Endothelial cell of umbilical vein (primary cell): ENCODE results near the gene ATP8A2. TPM values are rescaled to one million over a fixed set of nuclear protein-coding genes. Genes with fewer than 3 reads are reported as not detected.

Experiments used
- BruUV-seq: library from RNA; stranded (reverse); fragments of 400-500 nt; replicated peaks from 2 replicates; lab custom pipeline; 2021; lab: Mats Ljungman, UMichigan
- CTCF ChIA-PET: fragments of 300-600, 350-600 bp; sonication (Branson Sonifier 250); formaldehyde crosslinking; loops from one replicate; lab custom pipeline; 2021; ENCODE audit warnings: antibody characterized with exemption, inconsistent platforms; lab: Charles Lee
- POLR2A ChIA-PET: fragments of 300-600, 350-600 bp; sonication (Branson Sonifier 250); formaldehyde crosslinking; loops from one replicate; lab custom pipeline; 2021; ENCODE audit warnings: antibody characterized with exemption, inconsistent platforms; lab: Charles Lee
- DNase-seq: peaks from one replicate; pipeline ENCODE4 v3.0.0-alpha.2; 2011; ENCODE audit warnings: low read depth, low spot score
- FAIRE-seq: peaks from 2 replicates; lab custom pipeline; 2011; peaks lifted over from hg19 to GRCh38; lab: Jason Lieb, UNC
- H2AFZ ChIP-seq: 2 replicates; pipeline ENCODE4 v1.6.0; 2012; ENCODE audit warnings: low read depth, low read length, control low read depth, inconsistent platforms
- H3K27ac ChIP-seq: 2 replicates; pipeline ENCODE4 v1.5.1; 2011; ENCODE audit warnings: low read depth, mild to moderate bottlenecking, control low read depth, low read length, moderate library complexity; ENCODE audit not compliant: insufficient read depth
- H3K27me3 ChIP-seq, 2 experiments: 2 replicates each; pipeline versions ENCODE4 v1.6.0 to v1.6.1; 2011; ENCODE audit warnings: low read length in 2 of 2, mixed read lengths in 1 of 2; ENCODE audit not compliant: control insufficient read depth in 2 of 2, insufficient read depth in 2 of 2
- H3K36me3 ChIP-seq, 2 experiments: 2 replicates in 1 of 2; 3 replicates in 1 of 2; pipeline ENCODE4 v1.5.1; 2011; ENCODE audit warnings: low read length in 2 of 2, mild to moderate bottlenecking in 1 of 2, moderate library complexity in 1 of 2; ENCODE audit not compliant: control insufficient read depth in 2 of 2, insufficient read depth in 2 of 2; ENCODE audit errors: extremely low read depth in 1 of 2
- H3K4me1 ChIP-seq: 3 replicates; pipeline ENCODE4 v1.5.1; 2011; ENCODE audit warnings: mild to moderate bottlenecking, low read length; ENCODE audit not compliant: control insufficient read depth, insufficient read depth; ENCODE audit errors: extremely low read depth
- H3K4me2 ChIP-seq: 2 replicates; pipeline ENCODE4 v1.6.1; 2011; ENCODE audit warnings: low read length, control low read depth, mixed read lengths; ENCODE audit not compliant: insufficient read depth
- H3K4me3 ChIP-seq, 3 experiments: fragments of 200-600 bp in 1 of 3; sonication (generic), shearing (Covaris generic) in 1 of 3; replicated peaks in 1 of 3; 2 replicates each; pipeline ENCODE4 v1.5.1; 2011 to 2016; ENCODE audit warnings: control low read depth in 3 of 3, low read length in 3 of 3, mild to moderate bottlenecking in 2 of 3, inconsistent platforms in 1 of 3, low read depth in 1 of 3, moderate library complexity in 1 of 3; ENCODE audit not compliant: insufficient read depth in 1 of 3
- H3K79me2 ChIP-seq: 2 replicates; pipeline ENCODE4 v1.6.0; 2012; ENCODE audit warnings: low read length, inconsistent platforms; ENCODE audit not compliant: control insufficient read depth, insufficient read depth
- H3K9ac ChIP-seq: replicated peaks from 2 replicates; pipeline ENCODE3; 2011; ENCODE audit warnings: low read length, control low read depth; ENCODE audit not compliant: insufficient read depth; ENCODE audit errors: extremely low read depth
- H3K9me1 ChIP-seq: replicated peaks from 3 replicates; pipeline ENCODE4 v1.6.0; 2011; ENCODE audit warnings: mild to moderate bottlenecking, low read length; ENCODE audit not compliant: control insufficient read depth, insufficient read depth; ENCODE audit errors: extremely low read depth
- H3K9me3 ChIP-seq: replicated peaks from 2 replicates; pipeline ENCODE4 v1.5.1; 2012; ENCODE audit warnings: low read length, inconsistent platforms; ENCODE audit not compliant: control insufficient read depth, insufficient read depth
- H4K20me1 ChIP-seq: replicated peaks from 2 replicates; pipeline ENCODE3; 2011; ENCODE audit warnings: mild to moderate bottlenecking, low read length; ENCODE audit not compliant: control insufficient read depth, insufficient read depth; ENCODE audit errors: extremely low read depth
- FOS ChIP-seq: IDR thresholded peaks from 2 replicates; pipeline ENCODE4 v1.6.1; 2011; ENCODE audit warnings: mild to moderate bottlenecking, low read length, moderate library complexity, borderline replicate concordance; ENCODE audit not compliant: insufficient read depth
- GATA2 ChIP-seq: IDR thresholded peaks from 2 replicates; pipeline ENCODE4 v1.7.0; 2011; ENCODE audit warnings: low read depth, mild to moderate bottlenecking, moderate library complexity, mixed read lengths, low read length; ENCODE audit not compliant: insufficient read length, insufficient read depth
- JUN ChIP-seq: IDR thresholded peaks from 2 replicates; pipeline ENCODE4 v1.6.1; 2011; ENCODE audit warnings: borderline replicate concordance, low read depth; ENCODE audit not compliant: insufficient read length, insufficient read depth
- MYC ChIP-seq: IDR thresholded peaks from one replicate; pipeline ENCODE4 v1.6.1; 2011; ENCODE audit warnings: mild to moderate bottlenecking, low read depth, low read length
- POLR2A ChIP-seq: IDR thresholded peaks from 2 replicates; pipeline ENCODE4 v1.6.1; 2012; ENCODE audit warnings: low read depth, mild to moderate bottlenecking, control low read depth, low read length
- POLR2AphosphoS5 ChIP-seq: IDR thresholded peaks from 2 replicates; pipeline ENCODE4 v1.6.1; 2012; ENCODE audit warnings: low read depth, mild to moderate bottlenecking, control low read depth, low read length, moderate library complexity; ENCODE audit not compliant: insufficient read depth
- dilution Hi-C: fragments of 300-500 bp; cut with MboI; formaldehyde crosslinking; loops from one replicate; pipeline ENCODE4 v1.15.0; 2019; ENCODE audit warnings: low sequenced_read_pairs; ENCODE audit not compliant: extremely low pct_ligation_motif_present
- intact Hi-C: fragments of 100-400 bp; cut with micrococcal nuclease; formaldehyde crosslinking; loops from one replicate; pipeline ENCODE4 v1.10.0; 2022
- polyA plus RNA-seq, 4 experiments: library from polyadenylated mRNA; depleted of rRNA in 3 of 4; stranded (reverse) in 3 of 4; unstranded in 1 of 4; fragments of >200 nt; gene quantifications; 2 replicates each; pipeline versions ENCODE4 v1.2.1 to v1.2.3, GENCODE V29; 2011 to 2012; ENCODE audit warnings: missing spikeins in 1 of 4
- total RNA-seq: library from RNA; stranded (reverse); gene quantifications from 2 replicates; pipeline ENCODE4 v1.2.3, GENCODE V29; 2021
- TF ChIP-seq, protein P1 (sequence below), 2 donors: IDR thresholded peaks; 1 replicate in 1 of 2; 2 replicates in 1 of 2; pipeline ENCODE4 v1.5.1; 2011; ENCODE audit warnings: low read length in 2 of 2, mild to moderate bottlenecking in 2 of 2, moderate library complexity in 2 of 2, control low read depth in 1 of 2, inconsistent platforms in 1 of 2, low read depth in 1 of 2; ENCODE audit not compliant: insufficient read depth in 1 of 2; ENCODE audit errors: extremely low read depth in 1 of 2
- TF ChIP-seq, protein P2 (sequence below): IDR thresholded peaks from 2 replicates; pipeline ENCODE4 v1.6.1; 2011; ENCODE audit not compliant: insufficient read depth, insufficient read length

ATP8A2 gene
- total and polyA plus RNA-seq, 2 donors (not counting 3 experiments of a cell fraction or from before 2014, with no cell fraction given) = 0.11 to 0.49 TPM

DNA sequence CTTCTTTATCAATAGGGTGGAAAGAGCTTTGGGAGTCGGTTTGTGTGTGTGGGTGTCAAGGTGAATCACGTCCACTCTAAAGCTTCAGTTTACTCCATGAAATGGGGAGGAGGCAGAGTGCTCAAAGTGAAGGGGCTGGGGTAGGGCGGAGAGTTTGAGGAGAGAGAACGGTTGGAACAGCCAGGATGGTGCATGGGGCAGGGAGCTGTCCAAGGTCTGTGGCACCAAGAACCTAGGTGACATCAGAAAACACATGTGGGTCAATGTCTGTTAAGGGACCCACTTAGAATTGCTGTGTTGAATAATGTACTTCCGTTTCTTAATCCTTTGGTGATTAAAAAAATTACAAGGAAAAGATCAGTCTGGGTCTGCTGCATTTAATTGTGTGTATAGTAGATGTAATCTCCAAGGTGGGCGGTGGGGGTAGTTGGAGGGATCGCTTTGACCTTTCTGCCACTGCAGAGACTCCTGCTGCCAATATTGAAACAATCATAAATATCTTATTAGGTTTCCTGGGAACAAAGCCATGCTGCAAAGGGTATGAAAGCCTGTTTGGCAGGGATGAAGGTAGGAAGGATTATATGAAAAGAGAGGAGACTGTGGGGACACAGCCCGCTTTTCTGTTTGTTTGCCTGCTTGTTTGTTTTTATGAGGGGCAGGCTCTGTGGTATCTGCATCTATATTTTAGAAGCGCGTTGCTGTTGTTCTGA, 122.3 kb downstream of the ATP8A2 start:
- no peak for TF ChIP-seq POLR2A
- TF ChIP-seq JUN = no peak
- no peak for TF ChIP-seq POLR2AphosphoS5
- TF ChIP-seq FOS = no peak
- TF ChIP-seq, protein P1, sequence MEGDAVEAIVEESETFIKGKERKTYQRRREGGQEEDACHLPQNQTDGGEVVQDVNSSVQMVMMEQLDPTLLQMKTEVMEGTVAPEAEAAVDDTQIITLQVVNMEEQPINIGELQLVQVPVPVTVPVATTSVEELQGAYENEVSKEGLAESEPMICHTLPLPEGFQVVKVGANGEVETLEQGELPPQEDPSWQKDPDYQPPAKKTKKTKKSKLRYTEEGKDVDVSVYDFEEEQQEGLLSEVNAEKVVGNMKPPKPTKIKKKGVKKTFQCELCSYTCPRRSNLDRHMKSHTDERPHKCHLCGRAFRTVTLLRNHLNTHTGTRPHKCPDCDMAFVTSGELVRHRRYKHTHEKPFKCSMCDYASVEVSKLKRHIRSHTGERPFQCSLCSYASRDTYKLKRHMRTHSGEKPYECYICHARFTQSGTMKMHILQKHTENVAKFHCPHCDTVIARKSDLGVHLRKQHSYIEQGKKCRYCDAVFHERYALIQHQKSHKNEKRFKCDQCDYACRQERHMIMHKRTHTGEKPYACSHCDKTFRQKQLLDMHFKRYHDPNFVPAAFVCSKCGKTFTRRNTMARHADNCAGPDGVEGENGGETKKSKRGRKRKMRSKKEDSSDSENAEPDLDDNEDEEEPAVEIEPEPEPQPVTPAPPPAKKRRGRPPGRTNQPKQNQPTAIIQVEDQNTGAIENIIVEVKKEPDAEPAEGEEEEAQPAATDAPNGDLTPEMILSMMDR (IDR thresholded peaks at IDR 0.05; ENCODE audit: extremely low read depth in 1 of 2, insufficient read depth in 1 of 2, low read depth in 1 of 2, low read length in 2 of 2) = no peak
- TF ChIP-seq, protein P2, sequence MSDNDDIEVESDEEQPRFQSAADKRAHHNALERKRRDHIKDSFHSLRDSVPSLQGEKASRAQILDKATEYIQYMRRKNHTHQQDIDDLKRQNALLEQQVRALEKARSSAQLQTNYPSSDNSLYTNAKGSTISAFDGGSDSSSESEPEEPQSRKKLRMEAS = no peak
- TF ChIP-seq GATA2 = no peak
- no peak for TF ChIP-seq MYC
- Histone ChIP-seq H3K4me1 (no peaks in the 10 kb centered on the region), H3K9me1 (no peaks in the 10 kb centered on the region), H3K9ac (no peak overlapping the region), H3K4me2 (no peak overlapping the region), H3K4me3 (no peak overlapping the region), H3K36me3 (no peaks in the 10 kb centered on the region), H3K9me3 (no peaks in the 10 kb centered on the region), H3K27ac (no peak overlapping the region), H3K27me3 (no peaks in the 10 kb centered on the region), H2AFZ (no peak overlapping the region), H4K20me1 (no peaks in the 10 kb centered on the region), H3K79me2 (no peaks in the 10 kb centered on the region)
- FAIRE-seq (no peak), DNase-seq (no peak)
- CTCF ChIA-PET = interaction anchor here (1.1 kb wide), 1 partner anchor 10 kb away, joined by 3 read pairs; no protein-coding TSS in a partner anchor
- dilution Hi-C loops = no loop called here
- intact Hi-C loops = no loop called here
- BruUV-seq = no TSS peak
- POLR2A ChIA-PET = no interaction called here
